Measurements from ENCODE around the gene TMEM39A. TPM values are rescaled to one million over a fixed set of nuclear protein-coding genes. Genes with fewer than 3 reads are reported as not detected.
A peak's percentile ranks its signal among the peaks of the same experiment; 100 is the strongest.

The TMEM39A gene
- total RNA-seq, 1 experiment from 2014 or later: 28.4 TPM

DNA sequence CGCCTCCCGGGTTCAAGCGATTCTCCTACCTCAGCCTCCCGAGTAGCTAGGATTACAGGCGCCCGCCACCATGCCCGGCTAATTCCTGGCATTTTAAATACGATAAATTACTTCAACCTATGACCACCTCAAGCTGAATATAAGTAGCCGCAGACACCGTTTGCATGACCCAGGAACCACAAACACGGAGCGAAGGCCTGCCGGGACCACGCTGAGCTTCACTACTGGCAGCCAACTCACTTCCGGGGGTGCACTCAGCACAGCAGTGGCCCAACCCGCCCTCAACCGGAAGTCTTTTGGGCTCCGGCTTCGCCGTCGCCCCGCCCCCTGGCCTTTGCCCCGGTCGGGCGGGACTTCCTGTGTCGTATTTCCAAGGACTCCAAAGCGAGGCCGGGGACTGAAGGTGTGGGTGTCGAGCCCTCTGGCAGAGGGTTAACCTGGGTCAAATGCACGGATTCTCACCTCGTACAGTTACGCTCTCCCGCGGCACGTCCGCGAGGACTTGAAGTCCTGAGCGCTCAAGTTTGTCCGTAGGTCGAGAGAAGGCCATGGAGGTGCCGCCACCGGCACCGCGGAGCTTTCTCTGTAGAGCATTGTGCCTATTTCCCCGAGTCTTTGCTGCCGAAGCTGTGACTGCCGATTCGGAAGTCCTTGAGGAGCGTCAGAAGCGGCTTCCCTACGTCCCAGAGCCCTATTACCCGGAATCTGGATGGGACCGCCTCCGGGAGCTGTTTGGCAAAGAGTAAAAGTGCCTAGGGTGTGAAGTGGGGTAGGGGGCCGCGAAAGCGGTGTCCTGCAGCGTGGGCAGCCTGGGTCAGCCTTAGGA lies 35.0 kb upstream of the TMEM39A start, which contains the start of gene TIMMDC1:
TSS of gene TIMMDC1 (plus strand) at position 362 of the 826 bp plus-strand sequence. CDS start at position 549, 187 bp downstream.
- Histone ChIP-seq H3K9me3 (ENCODE audit: low read length) (no peaks in the 10 kb centered on the region), H3K27ac (ENCODE audit: low read length) (peak within 1 kb of the TSS; percentile 65), H2AFZ (ENCODE audit: low read length) (no peak within 1 kb of the TSS), H4K20me1 (ENCODE audit: insufficient read depth, low read depth, low read length) (no peaks in the 10 kb centered on the region), H3K9me2 (replicated peaks; ENCODE audit: insufficient read depth, low read length) (0 out of 2 replicates have a peak, but pooled peaks cover 2% of the 10 kb centered on the region), H3K27me3 (ENCODE audit: low read length) (no peaks in the 10 kb centered on the region), H3K4me2 (ENCODE audit: low read depth, low read length, poor library complexity, severe bottlenecking) (peak within 1 kb of the TSS; percentile 97), H3K9ac (ENCODE audit: low read length) (peak within 1 kb of the TSS; percentile 98), H3K4me1 (ENCODE audit: low read length) (peaks cover 32% of the 10 kb centered on the region), H3K36me3 (ENCODE audit: insufficient read depth, low read length) (peaks cover 15% of the 10 kb centered on the region), H3K4me3 (ENCODE audit: low read length) (peak within 1 kb of the TSS; percentile 98), H3K79me2 (ENCODE audit: low read length) (peaks cover 58% of the 10 kb centered on the region)
- peak; percentile 99 for DNase-seq

DNA sequence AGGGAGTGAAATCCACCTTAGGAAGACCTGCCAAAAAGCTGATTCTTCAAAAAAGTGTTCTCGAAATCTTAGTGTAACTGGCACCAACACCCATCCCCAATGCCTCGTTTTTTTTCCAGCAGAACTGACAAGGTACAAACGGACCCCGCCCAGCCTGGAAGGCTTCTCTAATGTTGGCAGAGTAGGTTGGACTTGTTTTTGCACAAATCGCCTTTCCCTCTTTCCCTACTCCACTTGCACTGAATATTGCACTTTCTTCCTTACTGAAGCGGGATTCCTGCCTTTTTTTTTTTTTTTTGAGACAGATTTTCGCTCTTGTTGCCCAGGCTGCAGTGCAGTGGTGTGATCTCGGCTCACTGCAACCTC lies 34.4 kb upstream of the TMEM39A start:
- H3K79me2 ChIP-seq (ENCODE audit: low read length): peaks cover 53% of the 10 kb centered on the region
- no peak overlapping the region for H2AFZ ChIP-seq (ENCODE audit: low read length)
- DNase-seq: peak; percentile 61
- H4K20me1 ChIP-seq (ENCODE audit: insufficient read depth, low read depth, low read length): no peaks in the 10 kb centered on the region
- peaks cover 9% of the 10 kb centered on the region; the same call in 1 of the 2 replicates for H3K36me3 ChIP-seq (ENCODE audit: insufficient read depth, low read length)
- peaks cover 32% of the 10 kb centered on the region for H3K4me1 ChIP-seq (ENCODE audit: low read length)
- no peaks in the 10 kb centered on the region for H3K9me3 ChIP-seq (ENCODE audit: low read length)
- peak overlapping the region; percentile 98 for H3K4me3 ChIP-seq (ENCODE audit: low read length)
- H3K4me2 ChIP-seq (ENCODE audit: low read depth, low read length, poor library complexity, severe bottlenecking): peak overlapping the region; percentile 97
- peak overlapping the region; percentile 56; the same call in 1 of the 2 replicates for H3K27ac ChIP-seq (ENCODE audit: low read length)
- no peaks in the 10 kb centered on the region for H3K27me3 ChIP-seq (ENCODE audit: low read length)
- peak overlapping the region; percentile 98 for H3K9ac ChIP-seq (ENCODE audit: low read length)
- 0 out of 2 replicates have a peak, but pooled peaks cover 2% of the 10 kb centered on the region for H3K9me2 ChIP-seq (replicated peaks; ENCODE audit: insufficient read depth, low read length)

GRCh38 chr3:119494597-119494996 lies 31.2 kb upstream of the TMEM39A start:
- Histone ChIP-seq H3K79me2 (ENCODE audit: low read length) (peaks cover 28% of the 10 kb centered on the region), H3K27me3 (ENCODE audit: low read length) (no peaks in the 10 kb centered on the region), H3K36me3 (ENCODE audit: insufficient read depth, low read length) (peaks cover 12% of the 10 kb centered on the region), H3K4me1 (ENCODE audit: low read length) (peaks cover 15% of the 10 kb centered on the region), H3K4me2 (ENCODE audit: low read depth, low read length, poor library complexity, severe bottlenecking) (no peak overlapping the region), H3K9ac (ENCODE audit: low read length) (no peak overlapping the region), H2AFZ (ENCODE audit: low read length) (no peak overlapping the region), H4K20me1 (ENCODE audit: insufficient read depth, low read depth, low read length) (no peaks in the 10 kb centered on the region), H3K9me3 (ENCODE audit: low read length) (no peaks in the 10 kb centered on the region), H3K4me3 (ENCODE audit: low read length) (no peak overlapping the region), H3K27ac (ENCODE audit: low read length) (no peak overlapping the region), H3K9me2 (replicated peaks; ENCODE audit: insufficient read depth, low read length) (no peaks in the 10 kb centered on the region)
- peak; percentile 53 for DNase-seq

DNA sequence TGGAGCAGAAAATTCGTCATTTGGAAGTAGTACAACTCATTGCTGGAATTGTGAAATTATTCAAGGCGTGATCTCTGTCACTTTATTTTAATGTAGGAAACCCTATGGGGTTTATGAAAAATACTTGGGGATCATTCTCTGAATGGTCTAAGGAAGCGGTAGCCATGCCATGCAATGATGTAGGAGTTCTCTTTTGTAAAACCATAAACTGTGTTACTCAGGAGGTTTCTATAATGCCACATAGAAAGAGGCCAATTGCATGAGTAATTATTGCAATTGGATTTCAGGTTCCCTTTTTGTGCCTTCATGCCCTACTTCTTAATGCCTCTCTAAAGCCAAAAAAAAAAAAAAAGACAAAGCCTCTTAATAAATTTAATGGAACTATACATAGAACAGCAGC lies 29.4 kb upstream of the TMEM39A start:
- H3K27me3 ChIP-seq (ENCODE audit: low read length): no peaks in the 10 kb centered on the region
- H3K79me2 ChIP-seq (ENCODE audit: low read length): peaks cover 12% of the 10 kb centered on the region
- H3K4me1 ChIP-seq (ENCODE audit: low read length): peaks cover 10% of the 10 kb centered on the region
- H3K27ac ChIP-seq (ENCODE audit: low read length): no peak overlapping the region
- H4K20me1 ChIP-seq (ENCODE audit: insufficient read depth, low read depth, low read length): no peaks in the 10 kb centered on the region
- no peak overlapping the region for H3K9ac ChIP-seq (ENCODE audit: low read length)
- H3K4me3 ChIP-seq (ENCODE audit: low read length): no peak overlapping the region
- H3K9me3 ChIP-seq (ENCODE audit: low read length): no peaks in the 10 kb centered on the region
- no peaks in the 10 kb centered on the region for H3K9me2 ChIP-seq (replicated peaks; ENCODE audit: insufficient read depth, low read length)
- no peak overlapping the region for H2AFZ ChIP-seq (ENCODE audit: low read length)
- peak; percentile 28 for DNase-seq
- no peak overlapping the region for H3K4me2 ChIP-seq (ENCODE audit: low read depth, low read length, poor library complexity, severe bottlenecking)
- peaks cover 23% of the 10 kb centered on the region for H3K36me3 ChIP-seq (ENCODE audit: insufficient read depth, low read length)

- peaks cover 4% of the 10 kb centered on the region for H3K4me1 ChIP-seq (ENCODE audit: low read length)
- no peak overlapping the region for H3K9ac ChIP-seq (ENCODE audit: low read length)
- H3K4me2 ChIP-seq (ENCODE audit: low read depth, low read length, poor library complexity, severe bottlenecking): no peak overlapping the region
Observed at GRCh38 chr3:119492128-119492527, 28.7 kb upstream of the TMEM39A start.

GRCh38 chr3:119490153-119490552 lies 26.7 kb upstream of the TMEM39A start:
- H3K4me3 ChIP-seq (ENCODE audit: low read length): no peak overlapping the region
- no peaks in the 10 kb centered on the region for H4K20me1 ChIP-seq (ENCODE audit: insufficient read depth, low read depth, low read length)
- no peaks in the 10 kb centered on the region for H3K9me2 ChIP-seq (replicated peaks; ENCODE audit: insufficient read depth, low read length)
- H3K27me3 ChIP-seq (ENCODE audit: low read length): no peaks in the 10 kb centered on the region
- no peak overlapping the region for H3K9ac ChIP-seq (ENCODE audit: low read length)
- H3K27ac ChIP-seq (ENCODE audit: low read length): no peak overlapping the region
- H3K79me2 ChIP-seq (ENCODE audit: low read length): no peaks in the 10 kb centered on the region
- H3K36me3 ChIP-seq (ENCODE audit: insufficient read depth, low read length): peaks cover 41% of the 10 kb centered on the region
- H2AFZ ChIP-seq (ENCODE audit: low read length): no peak overlapping the region
- no peak overlapping the region for H3K4me2 ChIP-seq (ENCODE audit: low read depth, low read length, poor library complexity, severe bottlenecking)
- H3K9me3 ChIP-seq (ENCODE audit: low read length): no peaks in the 10 kb centered on the region
- no peak for DNase-seq
- H3K4me1 ChIP-seq (ENCODE audit: low read length): no peaks in the 10 kb centered on the region

More at GRCh38 chr3:119492128-119492527, 28.7 kb upstream of the TMEM39A start:
- H3K9me3 ChIP-seq (ENCODE audit: low read length): no peaks in the 10 kb centered on the region
- peaks cover 26% of the 10 kb centered on the region for H3K36me3 ChIP-seq (ENCODE audit: insufficient read depth, low read length)
- no peaks in the 10 kb centered on the region for H4K20me1 ChIP-seq (ENCODE audit: insufficient read depth, low read depth, low read length)
- H3K27ac ChIP-seq (ENCODE audit: low read length): no peak overlapping the region
- no peak for DNase-seq
- no peak overlapping the region for H2AFZ ChIP-seq (ENCODE audit: low read length)
- H3K9me2 ChIP-seq (replicated peaks; ENCODE audit: insufficient read depth, low read length): no peaks in the 10 kb centered on the region
- no peak overlapping the region for H3K4me3 ChIP-seq (ENCODE audit: low read length)
- H3K79me2 ChIP-seq (ENCODE audit: low read length): peaks cover 6% of the 10 kb centered on the region
- H3K27me3 ChIP-seq (ENCODE audit: low read length): no peaks in the 10 kb centered on the region

- Histone ChIP-seq H4K20me1 (ENCODE audit: insufficient read depth, low read depth, low read length) (no peaks in the 10 kb centered on the region), H3K27ac (ENCODE audit: low read length) (no peak overlapping the region), H3K9ac (ENCODE audit: low read length) (no peak overlapping the region), H3K4me2 (ENCODE audit: low read depth, low read length, poor library complexity, severe bottlenecking) (no peak overlapping the region), H3K79me2 (ENCODE audit: low read length) (peaks cover 2% of the 10 kb centered on the region), H3K9me3 (ENCODE audit: low read length) (no peaks in the 10 kb centered on the region), H3K36me3 (ENCODE audit: insufficient read depth, low read length) (peaks cover 41% of the 10 kb centered on the region), H3K4me3 (ENCODE audit: low read length) (no peak overlapping the region), H3K4me1 (ENCODE audit: low read length) (no peaks in the 10 kb centered on the region), H3K27me3 (ENCODE audit: low read length) (no peaks in the 10 kb centered on the region), H3K9me2 (replicated peaks; ENCODE audit: insufficient read depth, low read length) (no peaks in the 10 kb centered on the region), H2AFZ (ENCODE audit: low read length) (no peak overlapping the region)
- no peak for DNase-seq
Observed at GRCh38 chr3:119485563-119485962, 22.1 kb upstream of the TMEM39A start.

- Histone ChIP-seq H3K4me1 (ENCODE audit: low read length) (no peaks in the 10 kb centered on the region), H2AFZ (ENCODE audit: low read length) (no peak overlapping the region), H3K27me3 (ENCODE audit: low read length) (no peaks in the 10 kb centered on the region), H3K4me2 (ENCODE audit: low read depth, low read length, poor library complexity, severe bottlenecking) (no peak overlapping the region), H3K36me3 (ENCODE audit: insufficient read depth, low read length) (peaks cover 37% of the 10 kb centered on the region), H3K9me3 (ENCODE audit: low read length) (no peaks in the 10 kb centered on the region), H4K20me1 (ENCODE audit: insufficient read depth, low read depth, low read length) (no peaks in the 10 kb centered on the region), H3K9me2 (replicated peaks; ENCODE audit: insufficient read depth, low read length) (no peaks in the 10 kb centered on the region), H3K27ac (ENCODE audit: low read length) (no peak overlapping the region), H3K9ac (ENCODE audit: low read length) (no peak overlapping the region), H3K4me3 (ENCODE audit: low read length) (no peak overlapping the region), H3K79me2 (ENCODE audit: low read length) (peaks cover 2% of the 10 kb centered on the region)
- no peak for DNase-seq
Observed at GRCh38 chr3:119483101-119483500, 19.7 kb upstream of the TMEM39A start.

Data from Karpas-422 (cell line).